Anterior cingulate cortex (tissue), 58 donors: ENCODE results near the gene AMN1.
"Not testable (repeated sequence)": the region's sequence is repeated elsewhere in the genome, so short reads cannot be mapped to it uniquely, and the experiment has no call there.

Experiments
- DNase-seq, 58 donors: peaks; one replicate each; lab custom pipeline; 2025; lab: John Stamatoyannopoulos, UW

AMN1 gene

GRCh38 chr12:31728917-31729640 is at the start of gene AMN1:
Gene AMN1, minus strand, starts transcription at chr12:31729021. Its CDS starts 13 bp downstream, at chr12:31729008.
- DNase-seq = peak; percentile 87 to 99 (median 97)

GRCh38 chr12:31773867-31774266 is 45.0 kb upstream of the AMN1 start:
- no peak for DNase-seq

GRCh38 chr12:31773223-31773750 is 44.5 kb upstream of the AMN1 start:
- DNase-seq = no peak

- DNase-seq = no peak
Observed at GRCh38 chr12:31772685-31773222, 43.9 kb upstream of the AMN1 start.

GRCh38 chr12:31772186-31772585 is 43.4 kb upstream of the AMN1 start:
- DNase-seq = no peak

- DNase-seq = no peak
Observed at GRCh38 chr12:31768046-31768445, 39.2 kb upstream of the AMN1 start.

- no peak for DNase-seq
Observed at GRCh38 chr12:31765931-31766330, 37.1 kb upstream of the AMN1 start.

GRCh38 chr12:31759632-31760459 is 31.0 kb upstream of the AMN1 start:
- no peak for DNase-seq

GRCh38 chr12:31758297-31758696 is 29.5 kb upstream of the AMN1 start:
- DNase-seq = not testable (repeated sequence)

GRCh38 chr12:31756977-31757420 is 28.2 kb upstream of the AMN1 start:
- no peak for DNase-seq

- peak in 3 of 58 donors; percentile 3 to 15 (median 4) for DNase-seq
Observed at GRCh38 chr12:31752450-31752849, 23.6 kb upstream of the AMN1 start.

GRCh38 chr12:31751085-31751484 is 22.3 kb upstream of the AMN1 start:
- no peak for DNase-seq

- no peak for DNase-seq
Observed at GRCh38 chr12:31750747-31751039, 21.9 kb upstream of the AMN1 start.

GRCh38 chr12:31749024-31749704 is 20.3 kb upstream of the AMN1 start:
- DNase-seq = no peak

- no peak for DNase-seq
Observed at GRCh38 chr12:31745242-31745641, 16.4 kb upstream of the AMN1 start.

- not testable (repeated sequence) for DNase-seq
Observed at GRCh38 chr12:31744363-31744762, 15.5 kb upstream of the AMN1 start.

GRCh38 chr12:31742891-31743290 is 14.1 kb upstream of the AMN1 start:
- DNase-seq = no peak

GRCh38 chr12:31740628-31741027 is 11.8 kb upstream of the AMN1 start:
- DNase-seq = no peak

GRCh38 chr12:31737763-31738162 is 8.9 kb upstream of the AMN1 start:
- DNase-seq = no peak

- DNase-seq = no peak
Observed at GRCh38 chr12:31737345-31737744, 8.5 kb upstream of the AMN1 start.

GRCh38 chr12:31736472-31736871 is 7.7 kb upstream of the AMN1 start:
- DNase-seq = peak in 2 of 58 donors; percentile 3 to 14
